GM18508 (cell line): ENCODE data around the gene KRT8.
"Not testable (repeated sequence)": the region's sequence is repeated elsewhere in the genome, so short reads cannot be mapped to it uniquely, and the experiment has no call there.

Experiments used
- ATAC-seq: cut with Tn5 transposase; IDR thresholded peaks from one replicate; pipeline ENCODE4 v1.9.1; 2021; ENCODE audit warnings: moderate number of reproducible peaks; ENCODE audit not compliant: insufficient read depth, unreplicated experiment

Gene KRT8

GRCh38 chr12:52856077-52856476 lies 48.8 kb downstream of the KRT8 start:
- not testable (repeated sequence) for ATAC-seq

- ATAC-seq: no peak
Observed at GRCh38 chr12:52851787-52852186, 53.1 kb downstream of the KRT8 start.

GRCh38 chr12:52850681-52851080 lies 54.2 kb downstream of the KRT8 start:
- ATAC-seq: no peak

GRCh38 chr12:52849511-52849910 lies 55.4 kb downstream of the KRT8 start:
- ATAC-seq: no peak

- ATAC-seq: no peak
Observed at GRCh38 chr12:52848661-52849255, 56.1 kb downstream of the KRT8 start, which contains the start of gene KRT78. TSS of gene KRT78 (minus strand) at chr12:52848994. CDS start at chr12:52848930, 64 bp downstream.

- no peak for ATAC-seq
Observed at GRCh38 chr12:52847335-52848102, 57.4 kb downstream of the KRT8 start.
